ENCODE results near the gene CLCNKB.
"Not testable (repeated sequence)": the region's sequence is repeated elsewhere in the genome, so short reads cannot be mapped to it uniquely, and the experiment has no call there.

The CLCNKB gene

DNA sequence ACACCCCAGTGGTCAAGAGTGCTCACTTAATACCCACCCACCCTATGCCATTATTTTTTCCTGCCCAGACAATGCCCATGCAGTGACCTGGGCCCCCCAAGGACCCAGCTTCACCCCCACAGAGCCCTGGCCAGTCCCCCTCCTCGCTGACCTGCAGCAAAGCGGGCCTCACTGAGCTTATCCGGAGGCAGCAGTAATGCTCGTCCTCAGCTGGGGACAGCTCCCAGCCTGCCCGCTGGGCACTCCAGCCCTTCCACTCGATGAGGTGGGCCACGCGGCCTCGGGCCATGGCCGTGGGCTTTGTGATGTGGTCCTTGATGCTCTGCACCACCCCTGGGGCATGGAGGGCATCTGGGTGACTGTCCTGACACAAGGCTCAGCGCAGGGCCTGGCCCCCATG is 7.1 kb upstream of the CLCNKB start:
- not testable (repeated sequence) for DNase-seq

DNA sequence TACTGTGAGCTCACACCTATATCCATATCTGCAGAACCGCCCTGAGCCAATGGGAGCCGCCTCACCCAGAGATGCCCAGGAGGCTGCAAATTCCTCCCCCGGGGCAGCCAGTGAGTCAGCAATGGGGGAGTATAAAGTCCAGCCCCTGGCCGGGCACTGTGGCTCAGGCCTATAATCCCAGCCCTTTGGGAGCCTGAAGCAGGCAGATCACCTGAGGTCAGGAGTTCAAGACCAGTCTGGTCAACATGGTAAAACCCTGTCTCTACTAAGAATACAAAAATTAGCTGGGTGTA is 5.0 kb upstream of the CLCNKB start:
- DNase-seq = no peak

- not testable (repeated sequence) for DNase-seq
Measured at GRCh38 chr1:16039871-16040270, 3.7 kb upstream of the CLCNKB start.

DNA sequence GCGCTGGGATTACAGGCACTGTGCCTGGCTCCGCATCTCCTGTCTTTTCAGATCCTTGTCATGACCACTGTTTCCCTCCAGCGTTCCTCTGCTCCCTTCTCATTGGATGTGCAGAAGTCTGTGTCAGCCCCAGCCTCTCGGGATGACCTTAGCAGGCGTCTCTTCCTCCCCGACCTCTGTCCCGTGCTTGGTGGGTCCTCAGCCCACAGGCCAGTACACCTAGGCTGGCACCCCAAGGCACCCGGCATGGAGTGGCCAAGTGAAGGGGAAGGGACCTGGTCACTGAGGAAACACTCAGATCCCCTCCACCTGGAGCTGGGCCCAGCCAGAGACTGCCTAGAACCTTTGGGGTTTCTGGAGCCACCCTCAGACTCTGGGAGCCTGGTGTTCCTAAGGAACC is 2.4 kb upstream of the CLCNKB start:
- no peak for DNase-seq

DNA sequence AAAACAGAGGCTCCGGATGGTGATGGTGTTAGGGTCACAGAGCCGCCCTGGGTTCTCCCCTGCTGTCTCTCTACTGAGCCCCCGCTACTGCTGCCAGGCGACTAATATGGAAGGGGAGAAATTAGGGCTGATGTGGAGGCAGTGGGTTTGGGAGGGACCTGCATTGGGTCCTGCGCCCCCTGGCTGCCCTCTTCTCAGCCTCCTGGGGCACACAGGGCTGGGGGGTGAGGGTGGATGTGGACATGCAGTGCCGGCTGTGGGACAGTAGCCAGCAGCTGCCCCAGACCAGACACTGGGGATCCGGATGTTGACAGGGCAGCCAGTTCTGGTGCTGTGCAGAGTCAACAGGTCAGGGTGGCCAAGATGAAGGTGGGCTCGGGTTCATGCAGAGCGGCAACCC is 1.5 kb upstream of the CLCNKB start:
- DNase-seq = no peak

DNA sequence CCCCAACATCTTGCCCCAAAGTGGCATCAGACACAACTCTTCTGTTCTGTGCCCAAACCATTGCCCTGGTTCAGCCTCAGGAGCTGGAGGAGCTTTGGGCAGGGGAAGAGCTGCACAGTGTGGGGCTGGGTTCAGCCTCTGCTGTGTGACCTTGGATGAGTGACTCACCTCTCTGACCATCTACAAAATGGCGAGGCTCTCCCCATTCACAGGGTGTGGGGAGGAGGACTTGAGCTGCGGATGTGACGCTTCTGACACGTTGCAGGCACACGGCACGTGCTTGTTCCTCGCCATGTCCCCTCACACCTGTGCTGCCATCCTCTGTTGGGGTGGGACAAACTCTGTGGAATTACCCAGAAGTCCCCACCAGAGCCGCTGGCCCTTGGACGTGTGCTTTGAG is 928 bp upstream of the CLCNKB start:
- not testable (repeated sequence) for DNase-seq

- no peak for DNase-seq
Measured at GRCh38 chr1:16043950-16044349, 368 bp downstream of the CLCNKB start.

DNA sequence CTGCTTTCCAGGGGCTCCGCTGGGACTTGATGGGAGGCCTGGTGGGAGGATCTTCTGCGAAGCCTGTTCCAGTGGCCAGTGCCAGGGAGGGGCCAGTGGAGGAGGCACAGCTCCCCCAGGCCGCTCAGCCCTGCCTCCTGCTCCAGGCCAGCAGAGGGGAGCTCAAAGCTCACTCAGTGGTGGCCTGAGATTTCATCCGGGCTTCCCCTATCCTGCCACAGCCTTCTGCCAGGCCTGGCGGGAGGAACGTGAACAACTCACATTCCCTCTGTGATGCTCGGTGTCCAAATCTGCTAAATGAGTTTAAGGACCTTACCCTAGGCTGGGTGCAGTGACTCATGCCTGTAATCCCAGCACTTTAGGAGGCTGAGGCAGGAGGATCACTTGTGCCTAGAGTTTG is 3.3 kb downstream of the CLCNKB start:
- no peak for DNase-seq

DNA sequence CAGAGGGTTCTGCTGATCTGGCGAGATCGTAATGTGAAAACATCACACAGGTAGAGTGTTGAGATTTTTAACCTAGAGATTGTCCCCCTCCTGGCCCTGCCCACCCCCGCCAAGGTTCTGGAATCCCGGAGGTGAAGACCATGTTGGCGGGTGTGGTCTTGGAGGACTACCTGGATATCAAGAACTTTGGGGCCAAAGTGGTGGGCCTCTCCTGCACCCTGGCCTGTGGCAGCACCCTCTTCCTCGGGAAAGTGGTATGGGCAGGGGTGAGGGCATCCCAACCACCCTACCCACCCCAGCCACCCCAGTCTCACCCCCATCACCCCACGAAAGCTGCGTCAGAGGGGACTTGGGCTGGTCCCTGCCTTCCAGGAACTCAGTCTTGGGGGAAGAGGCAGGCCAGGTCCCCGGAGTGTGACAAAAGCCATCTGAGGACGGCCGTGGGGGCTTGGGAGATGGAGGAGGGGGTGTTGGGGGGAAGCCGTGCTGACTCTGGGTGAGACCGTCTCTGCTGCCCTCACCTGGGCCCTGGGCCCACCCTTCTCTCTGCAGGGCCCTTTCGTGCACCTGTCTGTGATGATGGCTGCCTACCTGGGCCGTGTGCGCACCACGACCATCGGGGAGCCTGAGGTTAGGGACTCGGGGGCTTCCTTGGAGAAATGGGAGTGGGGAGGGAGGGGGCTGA is 4.4 kb downstream of the CLCNKB start:
- DNase-seq = no peak

- peak; percentile 56 for DNase-seq
Measured at GRCh38 chr1:16048573-16049189, 5.1 kb downstream of the CLCNKB start.

DNA sequence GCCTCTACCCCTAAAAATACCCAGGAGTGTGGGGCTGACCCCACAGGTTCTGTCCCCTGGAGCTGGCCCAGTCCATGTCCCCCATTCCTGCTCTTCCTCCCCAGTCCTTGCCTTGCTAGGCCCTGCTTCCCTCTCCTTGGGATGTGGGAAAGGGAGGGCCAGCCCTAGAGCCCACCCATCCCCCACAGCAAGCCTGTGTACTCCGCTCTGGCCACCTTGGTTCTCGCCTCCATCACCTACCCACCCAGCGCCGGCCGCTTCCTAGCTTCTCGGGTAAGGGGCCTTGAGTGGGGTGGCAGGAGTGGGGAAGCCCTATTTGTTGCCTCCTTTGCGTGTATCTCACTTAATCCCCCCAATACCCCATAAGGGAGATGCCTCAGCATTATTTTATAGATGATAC is 6.7 kb downstream of the CLCNKB start:
- no peak for DNase-seq

DNA sequence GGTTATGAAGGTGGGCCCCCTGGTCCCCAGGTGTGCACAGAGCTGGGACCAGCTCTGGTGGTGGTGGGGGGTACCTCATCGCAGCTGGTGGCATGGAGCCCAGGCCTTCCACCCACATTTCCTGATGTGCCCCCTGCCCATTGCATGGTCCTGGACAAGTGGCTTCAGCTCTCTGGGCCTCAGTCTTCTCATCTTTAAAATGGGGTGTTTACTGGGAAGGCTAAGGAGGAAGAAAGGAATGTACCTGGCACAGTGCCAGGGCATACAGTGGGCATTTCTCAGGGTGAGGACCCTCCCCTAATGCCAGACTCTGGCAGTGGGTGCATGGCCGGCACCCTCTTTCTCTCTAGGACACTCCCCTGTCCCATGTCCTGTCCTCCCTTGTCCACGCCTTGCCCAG is 7.5 kb downstream of the CLCNKB start:
- DNase-seq = no peak

- not testable (repeated sequence) for DNase-seq
Measured at GRCh38 chr1:16051949-16052348, 8.4 kb downstream of the CLCNKB start.

DNA sequence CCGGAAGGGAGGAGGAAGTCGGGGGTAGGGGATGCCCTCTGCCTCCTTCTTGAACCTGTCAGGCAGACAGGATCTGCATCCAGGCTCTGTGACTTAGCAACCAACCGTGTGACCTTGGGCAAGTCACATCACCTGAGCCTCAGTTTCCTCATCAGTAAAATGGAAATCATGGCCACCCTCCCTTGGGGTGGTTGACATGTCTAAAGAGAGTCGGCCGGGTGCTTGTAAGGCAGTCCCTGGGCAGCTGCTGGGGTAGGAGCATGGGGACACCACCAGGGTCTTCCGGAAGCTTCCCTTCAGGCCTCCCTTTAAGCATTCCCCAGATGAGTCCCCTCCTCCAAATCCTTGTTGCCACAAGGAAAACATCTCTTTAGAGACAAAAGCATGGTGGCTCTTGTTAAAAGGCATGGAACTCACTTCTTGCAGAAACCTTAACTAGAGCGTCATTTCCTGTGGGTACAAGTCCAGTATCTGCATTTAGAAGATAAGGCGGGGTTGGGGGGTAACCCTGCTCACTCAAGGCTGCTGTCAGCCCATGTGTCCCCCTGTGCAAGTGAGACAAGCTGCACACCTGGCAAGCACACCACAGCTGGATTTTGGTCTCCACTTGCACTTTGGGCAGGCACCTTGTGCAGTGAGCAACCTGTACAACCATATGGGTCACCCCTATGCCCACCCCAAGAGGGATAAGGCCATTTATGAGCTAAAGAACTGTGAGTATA is 10.4 kb downstream of the CLCNKB start:
- DNase-seq = no peak

GRCh38 chr1:16054598-16055540 is 11.3 kb downstream of the CLCNKB start:
- no peak for DNase-seq

DNA sequence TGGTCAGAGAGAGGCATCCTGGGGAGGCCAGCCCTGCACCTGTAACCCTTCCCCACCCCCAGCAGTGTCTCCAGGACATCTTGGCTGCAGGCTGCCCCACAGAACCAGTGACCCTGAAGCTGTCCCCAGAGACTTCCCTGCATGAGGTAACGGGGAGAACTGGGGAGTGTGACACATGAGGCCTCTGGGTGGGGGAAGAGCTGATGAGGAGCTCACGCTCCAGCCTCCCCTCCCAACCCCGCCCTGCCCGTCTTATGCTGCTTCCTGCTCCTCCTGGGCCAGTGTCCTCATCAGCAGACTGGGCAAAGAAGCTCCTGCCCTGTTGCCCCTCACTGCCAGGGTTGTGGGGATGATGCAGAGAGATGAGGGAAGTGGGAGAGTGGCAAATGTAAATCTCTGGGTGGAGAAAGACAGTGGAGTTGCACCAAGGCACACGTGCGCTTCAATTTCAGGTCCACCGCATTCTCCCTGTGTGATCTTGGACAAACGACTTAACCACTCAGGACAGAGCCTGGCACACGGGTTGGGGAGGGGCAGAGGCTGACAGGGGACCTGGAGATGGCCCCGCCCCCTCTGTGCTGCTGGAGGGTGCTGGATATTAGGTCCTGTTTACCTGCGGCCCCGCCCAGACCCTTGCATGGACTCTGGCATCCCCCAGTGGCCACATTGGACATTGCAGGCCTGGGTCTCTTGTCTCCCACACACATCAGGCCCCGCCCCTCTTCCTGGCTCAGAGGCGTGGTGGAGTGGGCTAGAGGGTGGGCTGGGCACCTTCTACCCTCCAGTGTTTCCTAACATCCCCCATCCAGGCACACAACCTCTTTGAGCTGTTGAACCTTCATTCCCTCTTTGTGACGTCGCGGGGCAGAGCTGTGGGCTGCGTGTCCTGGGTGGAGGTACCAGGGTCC is 12.3 kb downstream of the CLCNKB start:
- peak; percentile 65 for DNase-seq

DNA sequence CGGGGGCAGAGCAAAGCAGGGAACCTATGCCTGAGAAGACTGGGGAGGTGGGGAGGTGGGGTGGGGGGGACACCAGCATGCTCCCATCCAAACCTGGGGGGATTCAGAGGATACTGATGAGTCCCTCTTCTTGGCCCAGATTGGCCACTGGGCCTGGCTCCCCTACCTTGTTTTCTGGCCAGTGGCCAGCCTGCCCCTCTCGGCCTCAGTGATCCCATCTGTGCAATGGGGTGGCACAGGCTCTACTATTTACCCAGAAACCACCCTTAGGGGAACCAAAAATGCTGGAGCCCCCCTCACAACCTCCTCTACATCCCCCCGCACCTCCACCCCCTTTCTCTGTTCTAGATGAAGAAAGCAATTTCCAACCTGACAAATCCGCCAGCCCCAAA is 12.9 kb downstream of the CLCNKB start:
- not testable (repeated sequence) for DNase-seq

- not testable (repeated sequence) for DNase-seq
Measured at GRCh38 chr1:16057314-16057915, 13.8 kb downstream of the CLCNKB start.

GRCh38 chr1:16058394-16059120 is 15.0 kb downstream of the CLCNKB start:
- not testable (repeated sequence) for DNase-seq

DNA sequence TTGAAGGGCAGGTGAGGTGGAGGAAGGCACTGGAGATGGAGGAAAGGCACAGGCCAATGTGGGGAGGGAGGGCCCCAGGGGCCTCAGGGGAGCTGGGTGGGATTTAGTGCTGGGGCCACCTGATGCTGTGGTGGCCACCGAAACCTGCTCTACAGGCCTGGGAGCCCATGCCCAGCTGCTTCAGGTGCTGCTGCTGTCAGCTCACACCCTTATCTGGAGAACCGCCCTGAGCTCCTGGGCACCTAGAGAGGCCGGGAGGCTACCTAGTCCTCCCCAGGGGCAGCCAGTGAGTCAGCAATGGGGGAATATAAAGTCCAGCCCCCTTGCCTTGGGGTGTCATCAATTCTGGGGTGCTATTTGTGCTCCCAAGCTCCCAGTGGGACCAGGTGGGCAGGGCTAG is 17.7 kb downstream of the CLCNKB start:
- no peak for DNase-seq

Measured in fibroblast of skin of right quadriceps (primary cell).